Heart left ventricle (tissue), 13 donors: ENCODE results near the gene GALNT2.

ENCODE experiments used
- CTCF ChIP-seq, 12 donors: fragments of 200-600 bp; sonication (generic) in 4 of 12; IDR thresholded peaks; one replicate each; pipeline versions ENCODE4 v1.5.0 to v1.8.0; 2018 to 2022; ENCODE audit warnings: antibody characterized with exemption in 12 of 12, mild to moderate bottlenecking in 5 of 12
- POLR2A ChIP-seq, 2 donors: fragments of 450-650 bp; IDR thresholded peaks; one replicate each; pipeline ENCODE4 v1.6.1; 2017; ENCODE audit warnings: antibody characterized with exemption in 2 of 2, mild to moderate bottlenecking in 2 of 2, moderate library complexity in 2 of 2
- donor health status: ischemic (EF 13 %, LVEDD 7.1; RV severe dilation, severe dysfunction).
- donor health status: DM: no; HTN: yes; CAD: no.
- donor health status: DM: no; HTN: no; CAD: no.
- donor health status: ischemic (EF 25% LVEDD 6.9; RV normal size, moderate dysfunction).
- donor health status: ischemic (EF 25% LVEDD 5.7; RV mildly dilated, moderate dysfunction).
- donor health status: ischemic (EF 35%, LVEDD 5.7; RV mildly dilated, moderate dysfunction).
- donor health status: nonischemic (EF 11% LVEDD 7.7; RV severe dilation, severe dysfunction).
- donor health status: DM: yes; HTN: yes; CAD: no.
- donor health status: PGD.
- donor health status: ischemic (EF 29% LVEDD 5.4; RV normal size, mild dysfunction).
- donor health status: nonischemic (EF 23%, LVEDD 6.1; RV moderate dilation, normal function).

- TF ChIP-seq CTCF (IDR thresholded peaks at IDR 0.05) (no peak), POLR2A (IDR thresholded peaks at IDR 0.05) (no peak)
These were observed 18.1 kb upstream of the GALNT2 start for GRCh38 chr1:230048922-230049321.
